ENCODE results near the gene FGG. TPM values are rescaled to one million over a fixed set of nuclear protein-coding genes. Genes with fewer than 3 reads are reported as not detected.

Gene FGG
- total and polyA plus RNA-seq, 11 donors = 0.35 to 1.0 (median 0.50) TPM; not detected in 8

DNA sequence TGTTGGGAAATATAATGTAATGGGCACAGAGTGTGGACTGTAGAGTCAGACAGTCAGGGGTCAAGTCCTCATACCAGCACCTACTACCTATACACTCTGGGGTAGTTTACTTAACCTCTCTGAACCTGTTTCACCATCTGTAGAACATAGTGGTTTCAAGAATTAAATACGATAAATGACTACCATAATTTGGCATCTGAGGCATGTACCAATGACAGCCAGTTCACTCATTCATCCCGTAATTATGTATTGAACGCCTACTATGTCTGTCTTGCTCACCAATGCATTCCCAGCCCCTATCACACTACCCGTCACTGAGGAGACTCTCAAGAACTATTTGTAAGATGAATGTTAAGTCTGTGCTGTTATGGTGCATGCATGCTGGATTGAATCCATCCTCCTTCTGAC lies 51.6 kb downstream of the FGG start:
- Histone ChIP-seq H3K9me3 (no peaks in the 10 kb centered on the region), H3K4me3 (no peak overlapping the region), H3K4me1 (no peaks in the 10 kb centered on the region), H3K27me3 (no peaks in the 10 kb centered on the region), H3K27ac (no peak overlapping the region), H3K36me3 (no peaks in the 10 kb centered on the region)
- 71 to 78% (median 74%) methylated on average over 4 of the region's 4 CpGs for WGBS, 4 donors
- no peak for TF ChIP-seq POLR2A (IDR thresholded peaks at IDR 0.05)
- TF ChIP-seq, protein P1, sequence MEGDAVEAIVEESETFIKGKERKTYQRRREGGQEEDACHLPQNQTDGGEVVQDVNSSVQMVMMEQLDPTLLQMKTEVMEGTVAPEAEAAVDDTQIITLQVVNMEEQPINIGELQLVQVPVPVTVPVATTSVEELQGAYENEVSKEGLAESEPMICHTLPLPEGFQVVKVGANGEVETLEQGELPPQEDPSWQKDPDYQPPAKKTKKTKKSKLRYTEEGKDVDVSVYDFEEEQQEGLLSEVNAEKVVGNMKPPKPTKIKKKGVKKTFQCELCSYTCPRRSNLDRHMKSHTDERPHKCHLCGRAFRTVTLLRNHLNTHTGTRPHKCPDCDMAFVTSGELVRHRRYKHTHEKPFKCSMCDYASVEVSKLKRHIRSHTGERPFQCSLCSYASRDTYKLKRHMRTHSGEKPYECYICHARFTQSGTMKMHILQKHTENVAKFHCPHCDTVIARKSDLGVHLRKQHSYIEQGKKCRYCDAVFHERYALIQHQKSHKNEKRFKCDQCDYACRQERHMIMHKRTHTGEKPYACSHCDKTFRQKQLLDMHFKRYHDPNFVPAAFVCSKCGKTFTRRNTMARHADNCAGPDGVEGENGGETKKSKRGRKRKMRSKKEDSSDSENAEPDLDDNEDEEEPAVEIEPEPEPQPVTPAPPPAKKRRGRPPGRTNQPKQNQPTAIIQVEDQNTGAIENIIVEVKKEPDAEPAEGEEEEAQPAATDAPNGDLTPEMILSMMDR (IDR thresholded peaks at IDR 0.05) = no peak
- intact Hi-C loops (cut with DNase I) = loop anchor here in 1 of 10 donors (10.0 kb wide), 1 partner anchor 204 kb away; no protein-coding TSS in a partner anchor
- ATAC-seq (no peak), DNase-seq (no peak)

DNA sequence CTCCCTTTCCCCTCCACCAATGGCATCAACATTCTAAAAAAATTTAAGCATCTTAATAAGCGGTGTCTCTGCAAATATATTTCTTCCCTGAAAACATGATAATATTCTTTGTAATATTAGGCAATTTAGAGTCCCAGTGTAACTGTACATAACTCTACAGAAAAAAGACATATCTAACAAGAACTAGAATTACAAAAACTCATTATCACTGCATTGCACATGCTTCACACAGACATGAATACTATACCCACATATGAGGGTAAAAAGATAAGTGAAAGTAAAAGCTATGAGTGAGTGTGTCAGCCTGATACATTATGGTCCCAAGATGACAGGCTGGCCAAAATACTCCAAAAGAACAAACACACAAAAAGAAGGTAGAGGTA lies 52.0 kb downstream of the FGG start:
- 93 to 97% (median 94%) methylated on average over 1 of the region's 1 CpG for WGBS, 4 donors
- ATAC-seq = no peak
- TF ChIP-seq POLR2A (IDR thresholded peaks at IDR 0.05) = no peak
- TF ChIP-seq, protein P1 (IDR thresholded peaks at IDR 0.05) = no peak

DNA sequence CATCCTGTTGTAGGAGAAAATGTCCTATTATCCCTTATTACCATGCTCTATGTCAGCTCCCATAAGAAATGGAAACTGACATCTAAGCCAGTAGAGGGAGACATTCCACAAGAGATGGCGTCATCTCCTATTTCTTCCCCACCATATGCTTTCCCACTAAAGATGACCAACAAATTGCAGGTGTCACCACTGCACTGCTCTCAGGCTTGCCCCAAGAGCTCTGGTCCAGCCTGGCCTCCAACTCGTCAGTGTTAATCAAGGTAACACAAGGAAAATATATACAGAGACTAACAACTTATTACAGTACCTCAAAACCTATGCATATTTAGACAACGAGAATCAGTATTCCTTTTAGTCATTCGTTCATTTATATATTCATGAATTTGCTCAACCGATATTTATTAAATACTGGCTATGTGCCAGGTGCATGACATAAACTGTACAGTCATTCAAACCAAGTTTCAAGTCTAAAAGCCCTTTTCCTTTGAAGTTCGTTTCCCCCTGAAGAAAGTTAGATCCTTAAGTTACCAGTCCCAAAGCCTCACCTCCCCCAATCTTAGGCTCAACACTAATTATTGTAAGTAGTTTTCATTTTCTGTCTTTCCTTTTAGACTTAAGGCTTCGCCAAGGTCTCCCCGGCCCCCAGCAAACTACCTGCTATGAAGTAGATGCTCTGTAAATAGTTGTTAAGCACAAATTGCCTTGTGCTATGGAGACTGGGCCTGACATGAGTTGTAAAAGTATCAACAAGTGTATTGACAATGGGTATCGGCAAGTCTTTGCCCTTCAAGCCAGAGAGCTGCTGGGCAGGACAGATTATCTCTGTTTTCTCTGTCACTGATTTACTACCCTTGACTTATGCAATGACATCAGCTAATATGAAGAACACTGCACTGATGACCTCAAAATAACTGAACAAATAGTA lies 52.7 kb downstream of the FGG start:
- intact Hi-C loops (cut with DNase I) = loop anchor here in 7 of 10 donors (5.0 to 10.0 kb wide), 6 partner anchors 58 to 815 kb away; partner anchors contain the start of gene MAP9 (in 2 of the 7)
- Histone ChIP-seq H3K27ac (no peak overlapping the region), H3K36me3 (no peaks in the 10 kb centered on the region), H3K4me3 (no peak overlapping the region), H3K27me3 (no peaks in the 10 kb centered on the region), H3K4me1 (no peaks in the 10 kb centered on the region), H3K9me3 (no peaks in the 10 kb centered on the region)
- no peak for ATAC-seq
- no peak for TF ChIP-seq POLR2A (IDR thresholded peaks at IDR 0.05)
- TF ChIP-seq, protein P1 (IDR thresholded peaks at IDR 0.05) = peak in 7 of 12 donors; percentile 4 to 40 (median 31)
- WGBS, 4 donors = 69 to 76% (median 75%) methylated on average over 9 of the region's 9 CpGs
- DNase-seq = no peak

More for the DNA sequence above, 52.0 kb downstream of the FGG start:
- H3K27ac ChIP-seq = no peak overlapping the region
- H3K4me1 ChIP-seq = no peaks in the 10 kb centered on the region
- H3K9me3 ChIP-seq = no peaks in the 10 kb centered on the region
- H3K36me3 ChIP-seq = no peaks in the 10 kb centered on the region
- H3K4me3 ChIP-seq = no peak overlapping the region
- H3K27me3 ChIP-seq = no peaks in the 10 kb centered on the region
- no peak for DNase-seq
- intact Hi-C loops (cut with DNase I) = loop anchor here in 1 of 10 donors (10.0 kb wide), 1 partner anchor 204 kb away; no protein-coding TSS in a partner anchor

DNA sequence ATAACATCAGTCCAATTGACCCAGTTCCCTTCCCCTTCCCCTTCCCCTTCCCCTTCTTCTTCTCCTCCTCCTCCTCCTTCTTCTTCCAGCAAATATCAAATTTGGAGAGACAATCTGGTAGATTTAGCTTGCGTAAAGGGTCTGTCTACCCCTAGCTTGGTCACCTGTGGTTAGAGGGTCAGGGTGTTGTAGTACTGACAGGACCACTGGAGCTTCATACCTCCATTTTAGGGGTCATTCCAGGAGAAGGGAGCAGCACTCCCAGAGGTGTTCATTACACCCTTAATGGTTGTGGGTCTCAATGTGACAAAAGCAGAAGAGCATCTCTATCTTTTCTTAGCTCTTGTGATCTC lies 53.3 kb downstream of the FGG start:
- H3K4me1 ChIP-seq = no peaks in the 10 kb centered on the region
- H3K36me3 ChIP-seq = no peaks in the 10 kb centered on the region
- H3K27me3 ChIP-seq = no peaks in the 10 kb centered on the region
- intact Hi-C loops (cut with DNase I) = loop anchor here in 7 of 10 donors (5.0 to 10.0 kb wide), 5 partner anchors 58 to 816 kb away; partner anchors contain the start of gene MAP9 (in 2 of the 7)
- no peak overlapping the region for H3K27ac ChIP-seq
- 88 to 93% (median 91%) methylated on average over 1 of the region's 1 CpG for WGBS, 4 donors
- DNase-seq (no peak), ATAC-seq (no peak)
- H3K4me3 ChIP-seq = no peak overlapping the region
- no peak for TF ChIP-seq POLR2A (IDR thresholded peaks at IDR 0.05)
- TF ChIP-seq, protein P1 (IDR thresholded peaks at IDR 0.05) = no peak
- no peaks in the 10 kb centered on the region for H3K9me3 ChIP-seq

All from heart left ventricle (tissue), 16 donors.